GM12878 (cell line): ENCODE results near the gene FFAR4. TPM values are rescaled to one million over a fixed set of nuclear protein-coding genes. Genes with fewer than 3 reads are reported as not detected.

ENCODE experiments used
- ATAC-seq: fragments of 200-7000 bp; cut with Tn5 transposase; 3 replicates; pipeline ENCODE4 v1.9.1; 2020; ENCODE audit warnings: mild to moderate bottlenecking, moderate library complexity
- BruUV-seq: library from RNA; stranded (reverse); fragments of 400-500 nt; replicated peaks from 2 replicates; lab custom pipeline; 2021; lab: Mats Ljungman, UMichigan
- CTCF ChIA-PET: fragments of 300-600 bp; sonication (Branson Sonifier 250); formaldehyde crosslinking; extraction: SDS; loops from one replicate; lab custom pipeline; 2021; ENCODE audit warnings: inconsistent platforms; lab: Yijun Ruan, JAX
- POLR2A ChIA-PET: fragments of 350-600 bp; formaldehyde crosslinking; extraction: SDS; loops from one replicate; lab custom pipeline; 2021; ENCODE audit warnings: inconsistent platforms; lab: Charles Lee
- RAD21 ChIA-PET: fragments of 300-600 bp; sonication (Branson Sonifier 250); formaldehyde crosslinking; loops from one replicate; lab custom pipeline; 2023; ENCODE audit warnings: antibody characterized with exemption; ENCODE audit not compliant: unreplicated experiment; lab: Charles Lee
- SMC1A ChIA-PET: fragments of 300-600 bp; sonication (Branson Sonifier 250); formaldehyde crosslinking; loops from one replicate; lab custom pipeline; 2023; ENCODE audit not compliant: unreplicated experiment, uncharacterized antibody; lab: Charles Lee
- DNase-seq: peaks from one replicate; pipeline ENCODE4 v3.0.0-alpha.2; 2011; ENCODE audit warnings: low read depth, low spot score
- FAIRE-seq: peaks from 3 replicates; lab custom pipeline; 2011; peaks lifted over from hg19 to GRCh38; lab: Jason Lieb, UNC
- H2AFZ ChIP-seq: 2 replicates; pipeline ENCODE4 v1.6.0; 2011; ENCODE audit warnings: low read depth, low read length, control low read depth; ENCODE audit not compliant: control insufficient read depth
- H3K27ac ChIP-seq: 2 replicates; pipeline ENCODE4 v1.5.1; 2011; ENCODE audit warnings: control low read depth; ENCODE audit not compliant: control insufficient read depth, insufficient read depth
- H3K27me3 ChIP-seq, 2 experiments: replicated peaks in 1 of 2; 2 replicates each; pipeline versions ENCODE4 v1.6.0 to v1.6.1; 2011; ENCODE audit warnings: low read length in 1 of 2; ENCODE audit not compliant: control insufficient read depth in 2 of 2, insufficient read depth in 2 of 2
- H3K36me3 ChIP-seq, 2 experiments: 2 replicates each; pipeline ENCODE4 v1.5.1; 2011; ENCODE audit warnings: low read length in 1 of 2; ENCODE audit not compliant: control insufficient read depth in 2 of 2, insufficient read depth in 2 of 2
- H3K4me1 ChIP-seq: 2 replicates; pipeline ENCODE4 v1.6.1; 2011; ENCODE audit warnings: mild to moderate bottlenecking, low read length, moderate library complexity, mixed read lengths; ENCODE audit not compliant: control insufficient read depth, insufficient read depth
- H3K4me2 ChIP-seq: 2 replicates; pipeline ENCODE4 v1.6.0; 2011; ENCODE audit warnings: control low read depth; ENCODE audit not compliant: control insufficient read depth, insufficient read depth
- H3K4me3 ChIP-seq: fragments of 200-600 bp; sonication (generic); 2 replicates; pipeline ENCODE4 v1.5.1; 2016
- H3K79me2 ChIP-seq: 2 replicates; pipeline ENCODE4 v1.6.0; 2011; ENCODE audit warnings: low read length; ENCODE audit not compliant: control insufficient read depth, insufficient read depth
- H3K9ac ChIP-seq: 2 replicates; pipeline ENCODE4 v1.8.0; 2011; ENCODE audit warnings: low read length, control low read depth, mixed read lengths; ENCODE audit not compliant: control insufficient read depth, insufficient read depth
- H3K9me3 ChIP-seq: replicated peaks from 3 replicates; pipeline ENCODE4 v1.5.1; 2011; ENCODE audit warnings: mild to moderate bottlenecking, low read length; ENCODE audit not compliant: control insufficient read depth, insufficient read depth
- H4K20me1 ChIP-seq: 2 replicates; pipeline ENCODE4 v1.6.0; 2011; ENCODE audit not compliant: control insufficient read depth, insufficient read depth
- CHD1 ChIP-seq: IDR thresholded peaks from 2 replicates; pipeline ENCODE4 v1.6.1; 2012; ENCODE audit warnings: low read depth, low read length, improper control_type of control experiment
- CTCF ChIP-seq, 3 experiments: IDR thresholded peaks in 2 of 3; conservative IDR thresholded peaks in 1 of 3; 2 replicates each; pipeline ENCODE4 v1.5.1; 2011; ENCODE audit warnings: low read depth in 3 of 3, low read length in 3 of 3, mild to moderate bottlenecking in 3 of 3, control low read depth in 2 of 3, moderate library complexity in 2 of 3, inconsistent platforms in 1 of 3, mixed read lengths in 1 of 3; ENCODE audit not compliant: control insufficient read depth in 2 of 3, insufficient read depth in 1 of 3; ENCODE audit errors: extremely low read depth in 1 of 3
- FOS ChIP-seq: IDR thresholded peaks from 3 replicates; pipeline ENCODE4 v1.6.1; 2011; ENCODE audit warnings: borderline replicate concordance; ENCODE audit not compliant: insufficient read length; ENCODE audit errors: extremely low read depth
- IRF4 ChIP-seq: IDR thresholded peaks from 2 replicates; pipeline ENCODE4 v1.6.1; 2011; ENCODE audit warnings: low read depth, low read length
- IRF5 ChIP-seq: fragments of 450-650 bp; IDR thresholded peaks from 2 replicates; pipeline ENCODE4 v1.6.1; 2017; ENCODE audit warnings: borderline replicate concordance
- MYB ChIP-seq: fragments of 150-350 bp; IDR thresholded peaks from 2 replicates; pipeline ENCODE4 v1.6.1; 2014; ENCODE audit warnings: mild to moderate bottlenecking, low read depth, low read length, borderline replicate concordance
- NR2C2 ChIP-seq: IDR thresholded peaks from 2 replicates; pipeline ENCODE4 v1.6.1; 2011; ENCODE audit warnings: borderline replicate concordance, low read depth; ENCODE audit not compliant: control insufficient read depth, insufficient read length
- RAD21 ChIP-seq: IDR thresholded peaks from 2 replicates; pipeline ENCODE4 v1.6.1; 2011; ENCODE audit warnings: mild to moderate bottlenecking, low read depth, low read length, moderate library complexity; ENCODE audit not compliant: insufficient read depth
- TCF12 ChIP-seq: IDR thresholded peaks from 2 replicates; pipeline ENCODE4 v1.6.1; 2011; ENCODE audit warnings: low read depth, mild to moderate bottlenecking, low read length
- USF1 ChIP-seq: IDR thresholded peaks from 2 replicates; pipeline ENCODE4 v1.6.1; 2011; ENCODE audit warnings: borderline replicate concordance, low read depth, mild to moderate bottlenecking, moderate library complexity, mixed read lengths, low read length; ENCODE audit not compliant: insufficient read depth; ENCODE audit errors: extremely low read length
- WRNIP1 ChIP-seq: IDR thresholded peaks from 2 replicates; pipeline ENCODE4 v1.6.1; 2011; ENCODE audit warnings: low read depth, low read length, improper control_type of control experiment, borderline replicate concordance
- ZBTB33 ChIP-seq: fragments of 450-650 bp; IDR thresholded peaks from 2 replicates; pipeline ENCODE4 v1.6.1; 2017; ENCODE audit warnings: mild to moderate bottlenecking
- ZNF217 ChIP-seq: fragments of 450-650 bp; IDR thresholded peaks from 2 replicates; pipeline ENCODE4 v1.6.1; 2017; ENCODE audit warnings: antibody characterized with exemption, mild to moderate bottlenecking
- WGBS: methylation state at CpG from one replicate; pipeline ENCODE4 v1.1.6; 2016; ENCODE audit warnings: low lambda C conversion rate; ENCODE audit not compliant: insufficient replicate concordance, insufficient coverage; ENCODE audit errors: missing lambda C conversion rate; 5-methylcytosine and 5-hydroxymethylcytosine counted together
- in situ Hi-C: fragments of 300-500 bp; cut with MboI; formaldehyde crosslinking; loops from 9 replicates; pipeline ENCODE4 v1.14.3; 2018; ENCODE audit warnings: mixed read lengths
- intact Hi-C: fragments of 100-400 bp; cut with micrococcal nuclease; formaldehyde crosslinking; loops from one replicate; pipeline ENCODE4 v1.14.2; 2022; ENCODE audit not compliant: unreplicated experiment
- polyA plus RNA-seq, 11 experiments: library from polyadenylated mRNA; depleted of rRNA in 4 of 11; unstranded in 6 of 11; stranded (reverse) in 5 of 11; fragments of >200 nt; fragmentation: Nextera tagmentation in 4 of 11; fragmentation: Illumina TruSeq in 1 of 11; extraction: Ambion mirVana in 4 of 11; extraction: Trizol in 1 of 11; gene quantifications; 1 replicate in 1 of 11; 2 replicates in 10 of 11; pipeline versions ENCODE4 v1.2.1 to v1.2.3, GENCODE V29; 2011 to 2016; ENCODE audit warnings: inconsistent platforms in 2 of 11, missing spikeins in 2 of 11, low read depth in 1 of 11
- total RNA-seq, 4 experiments: library from RNA; depleted of rRNA in 3 of 4; stranded (reverse); fragments of >200 nt in 3 of 4; fragmentation: Illumina TruSeq in 1 of 4; extraction: Trizol in 1 of 4; gene quantifications; 2 replicates each; pipeline versions ENCODE4 v1.2.1 to v1.2.3, GENCODE V29; 2013 to 2021

FFAR4 gene
- total and polyA plus RNA-seq, 10 of the 15 experiments (the other 5 are each of a cell fraction or from before 2014, with no cell fraction given) = not detected

- 18% methylated on average over 10 of the region's 10 CpGs for WGBS
- intact Hi-C loops (no loop called here), in situ Hi-C loops (no loop called here)
- ChIA-PET RAD21 (no interaction called here), SMC1A (no interaction called here), CTCF (no interaction called here), POLR2A (no interaction called here)
- Histone ChIP-seq H4K20me1 (no peaks in the 10 kb centered on the region), H3K4me2 (no peak overlapping the region), H2AFZ (no peak overlapping the region), H3K4me1 (no peaks in the 10 kb centered on the region), H3K27me3 (peaks cover 0 to 3% of the 10 kb centered on the region in 2 experiments; a peak in 3 of 4 replicates), H3K79me2 (no peaks in the 10 kb centered on the region), H3K4me3 (no peak overlapping the region), H3K27ac (no peak overlapping the region), H3K9me3 (no peaks in the 10 kb centered on the region), H3K9ac (no peak overlapping the region), H3K36me3 (no peaks in the 10 kb centered on the region)
- no TSS peak for BruUV-seq
- no peak for FAIRE-seq
- DNase-seq = no peak
- no peak; the same call in 2 of the 3 replicates for ATAC-seq
- TF ChIP-seq RAD21 (no peak), MYB (no peak), NR2C2 (no peak), ZBTB33 (no peak), CTCF (IDR thresholded peaks at IDR 0.05 in 2 of 3, conservative IDR thresholded peaks at IDR 0.05 in 1 of 3; ENCODE audit: control insufficient read depth in 2 of 3, extremely low read depth in 1 of 3, insufficient read depth in 1 of 3, low read depth in 3 of 3, low read length in 3 of 3) (no peak), IRF5 (no peak), CHD1 (no peak), ZNF217 (no peak), IRF4 (no peak), USF1 (no peak), FOS (no peak), TCF12 (no peak), WRNIP1 (no peak)
These were observed 6.8 kb downstream of the FFAR4 start for GRCh38 chr10:93573051-93573909.
